Measurements from ENCODE around the gene ARHGAP42.
"Not testable (repeated sequence)": the region's sequence is repeated elsewhere in the genome, so short reads cannot be mapped to it uniquely, and the experiment has no call there.

Gene ARHGAP42

DNA sequence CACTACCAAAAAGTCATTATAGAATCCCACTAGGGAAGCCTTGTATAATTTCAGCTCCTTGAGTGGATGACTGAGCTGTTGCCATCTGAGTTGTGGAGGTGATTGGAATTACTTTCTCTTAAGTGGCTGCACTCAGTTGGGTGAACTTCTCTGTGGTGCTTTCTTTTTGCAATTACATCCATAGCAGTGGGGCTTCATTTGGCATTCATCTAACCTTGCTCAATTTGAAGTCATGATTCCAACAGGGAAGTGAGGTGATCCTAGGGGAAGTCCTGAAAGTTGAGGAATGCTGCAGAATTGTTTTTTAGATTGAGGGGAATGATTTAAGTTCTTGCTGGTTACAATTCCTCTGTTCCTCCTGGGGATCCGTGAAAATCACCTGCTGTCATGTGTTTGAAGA, 39.6 kb downstream of the ARHGAP42 start:
- DNase-seq (ENCODE audit: low read depth): no peak

DNA sequence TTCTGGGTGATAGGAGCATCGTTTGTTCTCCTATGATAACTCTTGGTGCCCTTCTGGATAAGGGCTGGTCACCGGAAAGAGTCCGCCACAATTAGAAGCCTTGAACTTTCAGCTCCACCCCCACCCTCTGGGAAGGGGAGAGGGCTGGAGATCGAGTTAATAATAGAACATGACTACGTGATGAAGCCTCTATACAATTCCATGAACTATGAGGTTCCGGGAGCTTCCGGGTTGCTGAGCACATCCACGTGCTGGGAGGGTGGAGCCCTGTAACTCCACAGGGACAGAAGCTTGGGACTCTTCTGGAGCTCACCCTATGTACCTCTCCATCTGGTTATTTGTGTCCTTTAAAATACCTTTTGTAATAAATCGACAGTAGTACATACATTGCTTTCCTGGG, 40.3 kb downstream of the ARHGAP42 start:
- no peak for DNase-seq (ENCODE audit: low read depth)

DNA sequence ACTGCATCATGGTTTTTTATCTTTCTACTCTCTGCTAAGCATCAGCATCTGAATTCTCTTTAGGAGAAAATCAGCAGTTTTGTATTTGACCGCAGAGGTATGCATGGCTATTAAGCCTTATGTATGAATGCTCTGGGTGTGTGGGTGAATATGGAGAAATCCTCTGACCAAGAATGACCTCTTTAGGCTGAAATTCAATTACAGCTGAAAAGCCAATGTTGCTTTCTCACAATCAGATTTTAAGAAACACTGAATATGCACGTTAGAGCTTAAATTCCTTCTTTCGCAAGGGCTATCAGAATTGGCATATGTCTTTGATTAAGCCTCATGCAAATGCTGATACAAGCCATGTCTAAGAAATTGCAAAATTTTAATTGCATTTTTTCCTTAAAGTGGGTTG, 43.2 kb downstream of the ARHGAP42 start:
- DNase-seq (ENCODE audit: low read depth): no peak

DNA sequence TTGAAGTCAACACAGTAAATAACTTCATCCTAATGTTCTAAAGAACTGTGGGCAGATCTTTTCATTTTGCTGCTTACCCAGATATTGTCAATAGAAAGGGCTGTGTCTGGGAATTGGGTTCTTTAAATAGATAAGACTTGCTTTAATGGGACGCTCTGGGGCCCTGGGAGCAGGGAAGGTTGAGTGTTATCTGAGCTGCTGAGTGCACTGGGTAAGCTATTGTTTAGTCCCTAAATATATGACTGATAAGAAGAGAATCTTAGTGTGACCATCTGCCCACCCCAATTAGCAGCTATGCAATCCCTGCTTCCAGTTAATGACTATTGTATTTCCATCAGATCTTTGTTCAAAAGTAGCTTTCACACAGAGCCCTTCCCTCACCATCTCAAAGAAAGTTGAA, 44.4 kb downstream of the ARHGAP42 start:
- no peak for DNase-seq (ENCODE audit: low read depth)

DNA sequence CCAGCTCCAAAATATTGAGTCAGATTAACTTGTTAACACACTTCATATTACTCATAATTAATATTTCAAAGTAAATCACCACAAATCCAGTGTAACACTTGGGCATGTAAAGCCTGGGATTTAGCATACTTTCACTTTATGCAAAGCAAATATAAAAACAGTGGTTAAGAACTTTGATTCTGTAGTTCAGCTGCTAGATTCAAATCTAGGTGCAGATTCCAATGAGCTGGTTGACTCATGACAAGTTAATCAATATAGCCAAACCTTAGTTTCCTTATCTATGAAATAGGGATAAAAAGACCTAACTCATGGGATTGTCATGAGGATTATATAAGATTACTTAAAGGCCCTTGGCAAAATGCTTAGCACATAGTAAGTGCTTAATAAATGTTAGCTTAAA, 45.9 kb downstream of the ARHGAP42 start:
- no peak for DNase-seq (ENCODE audit: low read depth)

DNA sequence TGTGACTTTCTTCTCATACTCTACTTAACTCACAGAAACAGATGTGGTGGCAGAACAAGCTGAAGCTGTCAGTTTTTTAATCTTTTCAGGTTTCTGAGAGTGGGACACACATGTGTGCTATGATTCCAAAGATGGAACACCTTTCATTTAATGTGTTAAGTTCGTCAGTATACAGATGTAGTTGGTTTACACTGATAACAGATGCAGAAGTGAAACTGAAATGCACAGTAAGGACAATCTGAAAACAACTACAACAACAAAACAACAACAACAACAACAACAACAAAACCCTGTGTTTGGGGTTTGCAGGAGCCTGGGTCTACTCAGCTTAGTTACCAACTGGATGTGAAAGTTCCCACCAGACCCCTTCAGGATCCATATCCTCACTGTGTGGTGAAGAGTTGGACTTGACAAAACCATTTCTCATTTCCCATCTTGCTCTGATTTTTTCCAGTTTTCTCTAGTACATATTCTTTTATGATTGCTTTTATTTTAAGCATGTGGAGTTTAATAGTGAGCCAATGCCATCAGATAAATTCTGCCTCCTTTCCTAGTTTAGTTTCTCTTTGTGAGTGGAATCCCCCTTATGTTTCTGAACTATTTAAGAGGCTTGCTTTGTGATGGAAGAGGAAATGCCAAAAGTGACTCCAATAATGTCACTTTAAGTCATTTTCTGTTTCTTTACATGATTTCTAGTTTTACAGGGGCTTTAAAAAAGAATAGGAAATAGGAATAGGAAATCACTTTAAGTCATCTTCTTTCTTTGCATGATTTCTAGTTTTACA, 47.8 kb downstream of the ARHGAP42 start:
- DNase-seq (ENCODE audit: low read depth): no peak

DNA sequence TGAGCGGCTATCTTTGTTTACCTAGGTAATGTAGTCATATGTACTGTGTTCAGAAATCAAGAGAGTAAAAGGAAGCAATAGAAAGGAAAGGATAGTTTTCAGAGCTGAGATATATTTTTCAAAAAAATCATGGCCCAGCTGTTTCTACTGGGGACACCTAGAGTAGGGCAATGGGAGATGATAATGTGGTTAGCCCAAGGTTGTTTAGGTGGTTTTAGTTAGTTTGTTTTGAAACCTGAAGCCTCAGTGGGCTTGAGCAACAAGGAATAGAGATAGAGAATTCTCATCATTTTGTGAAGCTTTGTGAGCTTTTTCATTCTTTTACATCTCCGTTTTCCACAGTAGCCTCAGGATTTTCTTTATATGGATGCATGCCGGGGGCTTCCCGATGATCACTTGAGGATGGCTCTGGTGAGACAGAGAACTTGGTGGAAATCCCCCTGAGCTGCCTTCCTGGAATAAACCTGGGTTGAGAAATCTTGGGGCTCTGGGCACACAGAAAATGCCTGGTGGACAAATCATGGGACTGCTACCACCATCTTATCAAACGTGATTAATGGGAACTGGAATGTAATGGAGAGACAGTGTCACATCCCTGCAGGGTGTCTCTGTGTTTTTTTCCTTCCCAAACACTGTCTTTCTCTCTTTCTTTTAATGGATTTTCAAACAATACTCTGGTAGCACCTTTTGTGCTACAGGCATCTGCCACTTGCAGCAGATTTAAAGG, 49.0 kb downstream of the ARHGAP42 start:
- DNase-seq (ENCODE audit: low read depth): no peak

DNA sequence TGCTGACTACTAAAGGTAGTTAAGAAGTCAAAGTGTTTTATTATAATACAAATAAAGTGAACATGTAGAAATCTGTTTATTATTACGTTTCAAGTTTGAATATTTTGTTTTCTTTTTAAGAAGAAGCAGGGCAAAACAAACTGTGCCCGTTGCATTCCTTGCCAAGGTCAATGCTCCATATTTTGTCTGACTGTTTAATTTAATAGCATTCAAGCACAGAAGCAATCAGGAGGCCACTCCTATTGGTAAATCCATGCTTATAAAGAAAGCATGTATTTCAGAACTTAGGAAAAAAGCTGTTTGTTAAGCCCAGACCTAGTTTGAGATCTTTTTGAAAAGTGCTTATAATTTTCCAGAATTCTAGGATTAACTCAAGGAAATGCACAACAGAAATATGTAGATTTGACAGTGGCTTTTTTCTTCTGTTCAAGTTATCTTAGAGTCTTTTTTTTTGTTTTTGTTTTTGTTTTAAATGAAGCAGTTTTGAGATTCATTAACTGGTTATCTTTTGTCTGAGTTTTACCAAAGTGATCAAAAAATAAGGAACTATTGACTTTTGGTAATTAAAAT, 51.7 kb downstream of the ARHGAP42 start:
- DNase-seq (ENCODE audit: low read depth): no peak

DNA sequence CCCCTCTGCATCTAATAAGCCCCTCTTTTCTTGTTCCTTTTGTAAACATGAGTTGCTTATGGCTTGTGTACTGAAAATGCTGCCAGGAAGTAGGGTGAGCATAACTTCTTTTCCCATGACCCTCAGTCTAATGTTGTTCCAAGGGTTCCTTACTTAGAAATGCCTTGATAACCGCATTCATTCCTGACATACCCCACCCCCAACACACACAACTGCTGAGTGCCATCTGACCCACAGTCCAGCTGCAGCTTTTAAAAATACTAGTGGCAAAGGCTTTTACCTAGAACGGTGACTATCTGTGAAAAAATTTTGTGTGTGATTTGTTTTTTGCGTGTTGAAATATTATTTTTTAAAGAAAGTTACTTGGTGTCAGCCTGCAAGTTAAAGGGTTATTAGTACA, 52.6 kb downstream of the ARHGAP42 start:
- DNase-seq (ENCODE audit: low read depth): no peak

DNA sequence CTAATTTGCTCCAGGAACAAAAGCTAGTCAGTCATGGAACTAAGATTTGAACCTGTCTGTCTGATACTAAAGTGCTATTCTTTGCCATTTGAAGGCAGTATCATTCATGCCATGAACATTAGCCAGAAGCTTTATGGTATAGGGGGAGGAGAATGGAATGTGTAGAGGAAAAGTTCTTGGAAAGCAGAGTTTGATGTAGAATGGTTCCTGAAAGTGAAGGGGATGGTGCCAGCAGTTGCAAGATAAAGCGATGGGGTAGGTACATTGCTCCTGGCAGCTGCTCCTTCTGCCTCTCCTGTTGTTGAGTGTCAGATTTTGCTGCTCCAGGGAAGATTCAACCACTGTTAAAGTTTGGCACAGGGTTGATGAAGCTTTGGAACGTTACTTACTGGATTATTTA, 53.4 kb downstream of the ARHGAP42 start:
- DNase-seq (ENCODE audit: low read depth): no peak

DNA sequence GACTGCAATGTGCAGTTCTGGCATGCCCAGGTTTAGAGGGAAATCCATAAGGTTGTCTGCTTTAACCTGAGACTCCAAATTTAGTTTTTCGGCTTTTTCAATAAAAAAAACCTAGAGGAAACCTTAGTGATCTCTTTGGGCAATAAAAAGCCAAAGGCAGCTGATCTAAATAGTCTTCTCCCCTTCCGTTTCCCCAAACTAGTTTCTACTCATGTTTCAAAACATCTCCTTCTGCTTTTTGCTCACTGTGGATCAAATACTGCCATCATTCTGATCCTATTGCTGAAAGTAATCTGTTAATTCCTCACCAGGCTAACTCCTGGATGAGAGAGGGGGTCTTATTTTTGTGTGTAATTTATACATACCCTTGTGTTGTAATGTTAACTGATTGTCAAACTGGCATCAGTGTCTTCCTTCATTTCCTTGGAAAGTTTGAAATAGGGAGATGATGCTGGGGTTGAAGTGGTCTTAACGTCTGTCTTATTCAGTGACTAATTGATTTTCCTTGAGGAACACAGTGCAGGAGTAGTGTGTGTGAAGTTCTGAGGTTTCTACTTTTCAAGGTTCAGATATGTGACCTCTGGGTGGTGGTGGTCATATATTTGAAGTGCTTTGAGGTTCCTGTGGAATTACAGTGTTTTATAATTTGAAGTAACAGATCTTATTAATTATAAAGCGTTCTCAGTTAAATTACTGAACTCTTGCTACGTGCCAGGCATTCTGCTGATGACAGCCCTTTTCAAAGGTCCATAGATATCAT, 55.0 kb downstream of the ARHGAP42 start:
- no peak for DNase-seq (ENCODE audit: low read depth)

DNA sequence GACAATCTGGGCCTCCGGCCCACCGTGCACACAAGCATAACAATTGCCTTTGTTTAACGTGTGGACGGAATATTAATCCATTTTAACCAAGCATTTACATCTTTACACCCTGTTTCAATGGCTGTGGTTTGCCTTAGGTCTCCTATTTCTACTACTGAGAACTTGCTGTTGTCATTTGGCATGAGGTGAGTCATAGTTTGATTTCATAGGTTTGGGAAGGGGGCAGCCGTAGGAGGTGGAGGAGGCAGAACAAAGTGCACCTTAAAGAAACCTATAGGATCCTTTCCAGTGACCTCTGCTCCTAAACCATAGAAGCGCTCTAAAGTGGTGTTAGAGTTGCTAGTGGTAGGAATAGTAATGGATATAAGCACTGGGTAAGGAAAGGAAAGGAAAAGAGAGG, 59.4 kb downstream of the ARHGAP42 start:
- no peak for DNase-seq (ENCODE audit: low read depth)

DNA sequence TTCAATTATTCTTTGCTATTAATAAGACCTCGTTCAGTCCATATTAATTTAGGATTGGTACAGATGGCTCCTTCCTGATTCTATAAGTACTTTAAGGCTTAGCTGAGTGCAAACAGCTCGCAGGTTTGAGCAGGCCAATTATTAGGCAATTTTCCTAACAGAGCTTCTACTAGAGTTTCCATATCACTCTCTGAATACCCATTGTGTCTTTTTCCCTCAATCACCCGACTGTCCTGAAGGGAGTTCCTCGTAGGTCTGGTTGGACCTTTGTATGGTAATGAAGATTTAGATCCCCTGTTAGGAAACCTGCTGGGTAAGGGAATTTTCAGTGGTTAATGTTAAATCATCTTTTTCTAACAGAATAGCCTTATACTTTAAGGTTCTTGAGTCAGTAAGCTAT, 61.1 kb downstream of the ARHGAP42 start:
- no peak for DNase-seq (ENCODE audit: low read depth)

DNA sequence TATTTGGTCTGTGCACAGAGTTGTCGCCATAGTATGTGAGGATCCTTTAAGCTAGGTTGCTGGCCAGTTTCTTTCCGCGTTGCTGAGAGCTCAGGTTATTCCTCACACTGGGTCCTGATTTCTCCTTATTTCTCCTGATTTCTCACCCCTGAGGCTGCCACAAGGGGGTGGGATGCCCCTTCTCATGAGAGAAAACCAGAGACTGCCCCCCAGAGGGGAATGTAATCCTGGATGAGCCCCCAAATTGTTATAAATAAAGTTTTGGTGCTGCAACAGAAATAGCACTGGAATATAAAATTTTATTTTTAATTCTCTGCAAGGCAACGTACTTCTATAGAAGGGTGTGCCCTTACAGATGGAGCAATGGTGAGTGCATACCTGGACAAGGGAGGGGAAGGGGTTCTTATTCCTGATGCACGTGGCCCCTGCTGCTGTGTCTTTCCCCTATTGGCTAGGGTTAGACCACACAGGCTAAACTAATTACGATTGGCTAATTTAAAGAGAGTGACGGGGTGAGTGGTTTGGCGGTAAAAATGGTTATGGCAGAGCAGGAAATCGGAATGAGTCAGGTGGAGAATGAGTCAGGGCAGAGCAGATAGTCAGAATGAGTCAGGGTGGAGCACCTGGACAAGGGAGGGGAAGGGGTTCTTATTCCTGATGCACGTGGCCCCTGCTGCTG, 62.9 kb downstream of the ARHGAP42 start:
- not testable (repeated sequence) for DNase-seq (ENCODE audit: low read depth)

DNA sequence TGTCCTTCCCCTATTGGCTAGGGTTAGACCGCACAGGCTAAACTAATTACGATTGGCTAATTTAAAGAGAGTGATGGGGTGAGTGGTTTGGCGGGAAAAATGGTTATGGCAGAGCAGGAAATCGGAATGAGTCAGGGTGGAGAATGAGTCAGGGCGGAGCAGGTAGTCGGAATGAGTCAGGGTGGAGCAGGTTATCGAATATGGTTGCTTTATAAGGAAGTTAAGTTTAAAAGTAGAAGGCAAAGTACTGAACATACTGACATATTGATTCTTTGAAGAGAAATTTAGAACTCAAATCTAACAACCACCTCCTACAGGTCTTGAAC, 63.4 kb downstream of the ARHGAP42 start:
- not testable (repeated sequence) for DNase-seq (ENCODE audit: low read depth)

DNA sequence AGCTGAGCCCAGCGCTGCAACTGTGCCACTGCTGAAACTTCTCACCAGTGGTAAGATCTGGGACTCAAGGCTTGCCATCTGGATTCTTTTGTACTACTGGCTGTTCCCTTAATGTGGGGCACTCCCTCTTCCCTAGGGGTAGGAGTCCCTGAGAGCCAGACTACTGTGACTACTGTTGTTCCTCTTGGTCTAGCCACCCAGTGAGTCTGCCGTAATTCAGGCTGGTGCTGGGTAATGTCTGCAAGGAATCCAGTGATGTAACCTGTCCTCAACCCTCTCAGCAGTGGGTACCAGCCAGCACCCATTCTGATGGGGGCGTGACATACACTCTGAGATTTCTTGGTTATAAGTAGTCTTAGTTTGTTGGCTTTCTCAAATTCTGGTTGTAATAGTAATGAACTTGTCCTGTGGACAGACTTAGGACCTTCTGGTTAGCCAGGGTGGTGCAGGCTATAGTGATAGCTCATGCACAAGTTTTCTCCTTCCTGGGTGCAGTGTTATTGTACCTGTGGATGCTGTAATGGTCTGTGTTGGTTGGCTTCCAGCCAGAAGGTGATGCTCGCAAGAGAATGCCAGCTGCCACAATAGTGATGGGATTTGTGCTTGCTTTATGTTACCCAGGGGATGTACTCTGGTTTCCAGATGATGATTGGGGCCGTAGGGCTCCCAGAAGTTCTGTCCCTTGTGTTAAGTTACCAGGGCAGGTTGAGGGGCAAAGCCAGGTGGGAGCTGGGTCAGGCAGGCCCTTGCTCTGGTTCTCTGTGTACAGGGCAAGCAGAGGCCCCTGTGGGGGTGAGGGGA, 65.5 kb downstream of the ARHGAP42 start:
- no peak for DNase-seq (ENCODE audit: low read depth)

DNA sequence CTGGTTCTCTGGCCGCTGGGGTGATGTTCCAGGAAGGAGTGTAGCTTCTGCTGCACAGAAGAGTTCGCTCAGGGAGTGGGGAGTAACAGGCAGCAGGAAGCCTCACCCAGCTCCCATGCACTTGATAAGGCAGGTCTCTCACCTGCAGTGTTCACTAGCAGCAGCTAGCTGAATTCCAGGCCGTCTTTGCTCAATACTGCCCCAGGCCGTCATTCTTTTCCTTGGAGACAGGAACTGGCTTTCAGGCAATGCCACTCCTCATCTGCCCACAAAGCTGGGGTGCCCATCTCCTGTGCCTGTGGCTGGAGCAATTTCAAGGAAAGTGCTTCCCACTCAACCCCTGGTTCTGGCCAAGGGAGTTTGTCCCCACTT, 66.1 kb downstream of the ARHGAP42 start:
- DNase-seq (ENCODE audit: low read depth): no peak

DNA sequence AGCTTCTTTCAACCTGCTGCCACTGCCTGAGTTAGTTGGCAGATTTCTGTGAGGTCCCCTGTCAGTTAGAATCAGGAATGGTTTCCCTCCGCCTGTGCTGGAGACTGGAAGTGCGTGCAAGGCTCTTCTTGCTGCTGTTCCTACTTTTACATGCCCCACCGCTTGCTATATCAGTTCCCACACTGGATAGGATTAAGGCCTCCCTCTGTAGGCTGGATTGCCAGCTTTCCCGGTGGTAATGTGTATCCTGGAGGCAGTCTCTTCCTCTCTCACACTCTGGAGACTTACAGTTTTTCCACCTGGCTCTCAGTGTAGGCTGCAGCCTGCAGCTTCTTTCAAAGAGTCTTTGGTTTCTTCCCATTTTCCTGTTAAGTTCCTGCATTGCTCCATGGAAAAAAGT, 66.5 kb downstream of the ARHGAP42 start:
- DNase-seq (ENCODE audit: low read depth): no peak

DNA sequence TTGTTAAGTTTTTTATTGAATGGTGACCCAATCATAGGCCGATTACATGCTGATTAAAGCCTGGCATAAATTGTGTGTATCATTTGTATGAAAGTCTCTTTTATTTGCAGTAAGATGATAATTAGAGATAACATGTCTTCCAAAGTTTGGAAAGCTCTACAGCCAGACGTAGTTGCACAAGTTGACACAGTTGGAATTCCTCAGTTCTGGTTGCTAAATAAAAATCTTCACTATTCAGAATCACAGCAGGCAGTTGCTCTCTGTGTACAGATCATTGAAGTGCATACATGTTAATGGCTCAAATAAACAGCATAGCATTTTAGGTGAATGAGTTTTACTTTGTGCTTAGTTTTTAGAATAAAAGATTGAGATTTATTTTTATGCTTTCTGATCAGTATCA, 69.5 kb downstream of the ARHGAP42 start:
- DNase-seq (ENCODE audit: low read depth): no peak

DNA sequence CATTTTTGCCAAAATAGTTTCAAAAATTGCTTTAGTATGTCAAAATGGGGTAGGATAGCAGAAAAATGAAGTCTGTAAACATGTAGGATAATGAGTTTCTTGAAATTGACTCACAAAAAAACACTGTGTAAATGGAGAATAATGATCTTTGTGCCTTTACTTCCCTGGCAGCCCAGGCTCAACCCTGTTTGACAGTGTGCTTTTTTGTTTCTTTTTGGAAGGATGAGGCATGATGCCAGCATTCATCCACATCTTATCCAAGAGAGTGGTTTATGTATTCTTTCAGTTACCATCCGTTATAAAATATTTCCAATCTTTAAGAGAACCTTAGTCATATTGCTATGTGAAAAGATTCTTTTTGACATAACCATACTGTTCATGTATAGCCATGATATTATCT, 70.6 kb downstream of the ARHGAP42 start:
- no peak for DNase-seq (ENCODE audit: low read depth)

DNA sequence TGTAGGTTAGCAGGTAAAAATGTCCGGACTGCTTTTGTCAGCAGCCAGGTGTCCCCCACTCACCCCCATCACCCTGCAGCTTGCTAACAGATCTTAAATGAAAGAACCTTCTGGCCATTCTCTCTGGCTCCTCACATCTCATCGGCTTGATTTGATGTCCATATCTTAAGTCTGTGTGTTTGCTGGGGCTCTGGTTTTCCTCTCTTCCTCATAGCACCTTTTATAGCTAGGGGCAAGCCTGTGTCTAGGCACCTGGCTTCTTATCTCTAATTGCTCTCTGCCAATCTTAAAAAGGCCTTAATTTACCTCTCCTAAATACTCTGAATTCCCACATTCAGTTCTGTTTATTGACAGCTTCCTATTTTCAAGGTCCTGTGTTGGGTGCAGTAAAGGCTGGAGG, 72.0 kb downstream of the ARHGAP42 start:
- DNase-seq (ENCODE audit: low read depth): no peak

Data from activated T-cell treated with anti-CD3 and anti-CD28 coated beads for 1 hour (primary cell).